Spleen (tissue), 11 donors: ENCODE results near the gene ANKRD11. TPM values are rescaled to one million over a fixed set of nuclear protein-coding genes. Genes with fewer than 3 reads are reported as not detected.
"Not testable (repeated sequence)": the region's sequence is repeated elsewhere in the genome, so short reads cannot be mapped to it uniquely, and the experiment has no call there.

Experiments
- DNase-seq: peaks from one replicate; pipeline ENCODE4 v3.0.0-alpha.2; 2020
- H3K27ac ChIP-seq, 8 donors: fragments of 200-600 bp; sonication (generic) in 7 of 8; 1 replicate in 4 of 8; 2 replicates in 4 of 8; pipeline versions ENCODE4 v1.5.0 to v1.8.0; 2016 to 2021; ENCODE audit warnings: inconsistent platforms in 4 of 8, mild to moderate bottlenecking in 4 of 8, moderate library complexity in 1 of 8
- H3K27me3 ChIP-seq, 7 donors: fragments of 200-600 bp; sonication (generic) in 6 of 7; replicated peaks in 1 of 7; 1 replicate in 4 of 7; 2 replicates in 3 of 7; pipeline versions ENCODE4 v1.5.0 to v1.8.0; 2016 to 2021; ENCODE audit warnings: inconsistent platforms in 3 of 7, mild to moderate bottlenecking in 1 of 7
- H3K36me3 ChIP-seq, 6 donors: fragments of 200-600 bp; sonication (generic) in 5 of 6; 1 replicate in 4 of 6; 2 replicates in 2 of 6; pipeline versions ENCODE4 v1.5.0 to v1.8.0; 2016 to 2021; ENCODE audit warnings: inconsistent platforms in 2 of 6
- H3K4me1 ChIP-seq, 6 donors: fragments of 200-600 bp; sonication (generic) in 5 of 6; 1 replicate in 3 of 6; 2 replicates in 3 of 6; pipeline versions ENCODE4 v1.5.0 to v1.8.0; 2016 to 2021; ENCODE audit warnings: inconsistent platforms in 3 of 6
- H3K4me3 ChIP-seq, 8 donors: fragments of 200-600 bp; sonication (generic) in 7 of 8; 1 replicate in 4 of 8; 2 replicates in 4 of 8; pipeline versions ENCODE4 v1.5.0 to v1.8.0; 2016 to 2021; ENCODE audit warnings: inconsistent platforms in 4 of 8, mild to moderate bottlenecking in 4 of 8, moderate library complexity in 2 of 8
- H3K9me3 ChIP-seq, 8 donors: fragments of 200-600 bp; sonication (generic) in 7 of 8; 1 replicate in 4 of 8; 2 replicates in 4 of 8; pipeline versions ENCODE4 v1.5.0 to v1.8.0; 2016 to 2021; ENCODE audit warnings: inconsistent platforms in 4 of 8
- POLR2A ChIP-seq, 3 donors: fragments of 450-650 bp; IDR thresholded peaks; one replicate each; pipeline ENCODE4 v1.5.1; 2017; ENCODE audit warnings: antibody characterized with exemption in 3 of 3, mild to moderate bottlenecking in 1 of 3
- POLR2AphosphoS5 ChIP-seq, 3 donors: sonication (generic); formaldehyde crosslinking; IDR thresholded peaks; one replicate each; pipeline ENCODE4 v1.5.1; 2017; ENCODE audit warnings: antibody characterized with exemption in 3 of 3
- WGBS, 5 donors: extraction: QIAGEN DNeasy Blood & Tissue Kit in 3 of 5; methylation state at CpG; one replicate each; pipeline versions ENCODE4 v1.1.5 to v1.1.7; 2013 to 2018; 5-methylcytosine and 5-hydroxymethylcytosine counted together
- intact Hi-C: fragments of 100-400 bp; cut with DNase I; formaldehyde crosslinking; loops from one replicate; pipeline ENCODE4 v1.15.0; 2023; ENCODE audit warnings: low total_unique reads
- polyA plus RNA-seq, 3 donors: library from polyadenylated mRNA; stranded (reverse); fragments of 200-250 nt; gene quantifications; one replicate each; pipeline ENCODE4 v1.2.1, GENCODE V29; 2013
- total RNA-seq, 7 donors: library from RNA; depleted of rRNA in 3 of 7; stranded (reverse); fragments of >200 nt in 3 of 7; fragmentation: NEBNext Ultra II Directional in 4 of 7; extraction: Animal tissue kit (Norgen Biotek cat#: 25700) in 4 of 7; gene quantifications; one replicate each; pipeline versions ENCODE4 v1.1.0 to v1.2.1, GENCODE V29; 2016 to 2021
- TF ChIP-seq, protein P1 (sequence below), 11 experiments: fragments of 200-600 bp in 7 of 11; fragments of 450-650 bp in 4 of 11; sonication (generic) in 4 of 11; IDR thresholded peaks in 8 of 11; conservative IDR thresholded peaks in 3 of 11; 1 replicate in 7 of 11; 2 replicates in 4 of 11; pipeline versions ENCODE4 v1.4.0 to v1.8.0; 2016 to 2021; ENCODE audit warnings: antibody characterized with exemption in 11 of 11, inconsistent platforms in 4 of 11, mild to moderate bottlenecking in 1 of 11
- donor health status: healthy with polysubstance abuse.
- donor health status: DM: no; HTN: no; CAD: no; lungs with moderate emphysema.
- donor health status: DM: no; HTN: no; CAD: no.
- donor health status: Bipolar disorder and iron deficiency.
- donor health status: healthy.
- donor health status: DM: no; HTN: no; CAD: no.
- donor health status: DM: yes; HTN: yes; CAD: no.

Gene ANKRD11
- total and polyA plus RNA-seq, 10 donors, result 29.0 to 203 (median 128) TPM

DNA sequence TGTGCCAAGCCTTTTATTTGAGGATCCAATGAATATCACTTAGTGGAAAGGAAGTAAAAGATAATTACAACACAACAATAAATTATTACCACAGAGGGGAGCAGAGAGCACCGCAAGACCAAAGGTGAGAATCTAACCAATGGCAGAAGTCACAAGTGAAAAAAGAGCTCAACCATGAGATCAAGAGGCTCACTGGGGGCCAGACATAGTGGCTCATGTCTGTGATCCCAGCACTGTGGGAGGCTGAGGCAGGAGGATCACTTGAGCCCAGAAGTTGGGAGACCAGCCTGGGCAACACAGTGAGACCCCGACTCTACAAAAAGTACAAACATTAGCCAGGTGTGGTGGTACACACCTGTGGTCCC, 17.7 kb downstream of the ANKRD11 start:
- Histone ChIP-seq H3K4me3 (no peak overlapping the region), H3K27me3 (no peaks in the 10 kb centered on the region), H3K27ac (peak overlapping the region in 2 of 8 donors; percentile 5 to 59), H3K4me1 (peaks cover 39 to 99% (median 90%) of the 10 kb centered on the region in 6 donors), H3K36me3 (peaks cover 0 to 12% (median 0%) of the 10 kb centered on the region in 6 donors), H3K9me3 (no peaks in the 10 kb centered on the region)
- intact Hi-C loops, result no loop called here
- TF ChIP-seq POLR2AphosphoS5 (IDR thresholded peaks at IDR 0.05) (no peak), POLR2A (IDR thresholded peaks at IDR 0.05) (no peak)
- TF ChIP-seq, protein P1, sequence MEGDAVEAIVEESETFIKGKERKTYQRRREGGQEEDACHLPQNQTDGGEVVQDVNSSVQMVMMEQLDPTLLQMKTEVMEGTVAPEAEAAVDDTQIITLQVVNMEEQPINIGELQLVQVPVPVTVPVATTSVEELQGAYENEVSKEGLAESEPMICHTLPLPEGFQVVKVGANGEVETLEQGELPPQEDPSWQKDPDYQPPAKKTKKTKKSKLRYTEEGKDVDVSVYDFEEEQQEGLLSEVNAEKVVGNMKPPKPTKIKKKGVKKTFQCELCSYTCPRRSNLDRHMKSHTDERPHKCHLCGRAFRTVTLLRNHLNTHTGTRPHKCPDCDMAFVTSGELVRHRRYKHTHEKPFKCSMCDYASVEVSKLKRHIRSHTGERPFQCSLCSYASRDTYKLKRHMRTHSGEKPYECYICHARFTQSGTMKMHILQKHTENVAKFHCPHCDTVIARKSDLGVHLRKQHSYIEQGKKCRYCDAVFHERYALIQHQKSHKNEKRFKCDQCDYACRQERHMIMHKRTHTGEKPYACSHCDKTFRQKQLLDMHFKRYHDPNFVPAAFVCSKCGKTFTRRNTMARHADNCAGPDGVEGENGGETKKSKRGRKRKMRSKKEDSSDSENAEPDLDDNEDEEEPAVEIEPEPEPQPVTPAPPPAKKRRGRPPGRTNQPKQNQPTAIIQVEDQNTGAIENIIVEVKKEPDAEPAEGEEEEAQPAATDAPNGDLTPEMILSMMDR (IDR thresholded peaks at IDR 0.05 in 8 of 11, conservative IDR thresholded peaks at IDR 0.05 in 3 of 11), result no peak
- WGBS, 5 donors, result 59 to 85% (median 76%) methylated on average over 2 of the region's 2 CpGs
- DNase-seq, result peak; percentile 25

DNA sequence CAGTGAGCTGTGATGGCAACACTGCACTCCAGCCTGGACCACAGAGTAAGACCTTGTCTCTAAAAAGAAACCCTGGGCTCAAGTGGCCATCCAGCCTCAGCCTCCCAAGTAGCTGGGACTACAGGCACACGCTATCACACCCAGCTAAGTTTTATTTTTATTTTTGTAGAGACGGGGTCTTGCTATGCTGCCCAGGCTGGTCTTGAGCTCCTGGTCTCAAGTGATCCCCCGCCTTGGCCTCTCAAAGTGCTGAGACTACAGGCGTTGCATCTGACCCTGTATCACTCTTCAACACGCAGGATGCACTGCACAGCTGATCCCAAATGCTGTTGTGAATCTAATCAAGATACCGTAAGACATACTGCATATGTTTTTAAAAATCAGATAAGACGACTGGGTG, 23.0 kb downstream of the ANKRD11 start:
- no peak for TF ChIP-seq POLR2AphosphoS5 (IDR thresholded peaks at IDR 0.05)
- H3K4me3 ChIP-seq, result no peak overlapping the region
- peak; percentile 18 for DNase-seq
- no peaks in the 10 kb centered on the region for H3K27me3 ChIP-seq
- intact Hi-C loops, result no loop called here
- WGBS, 5 donors, result 83 to 93% (median 89%) methylated on average over 7 of the region's 7 CpGs
- peaks cover 14 to 95% (median 72%) of the 10 kb centered on the region in 6 donors for H3K4me1 ChIP-seq
- no peaks in the 10 kb centered on the region for H3K9me3 ChIP-seq
- H3K27ac ChIP-seq, result no peak overlapping the region
- peaks cover 0 to 24% (median 0%) of the 10 kb centered on the region in 6 donors for H3K36me3 ChIP-seq

DNA sequence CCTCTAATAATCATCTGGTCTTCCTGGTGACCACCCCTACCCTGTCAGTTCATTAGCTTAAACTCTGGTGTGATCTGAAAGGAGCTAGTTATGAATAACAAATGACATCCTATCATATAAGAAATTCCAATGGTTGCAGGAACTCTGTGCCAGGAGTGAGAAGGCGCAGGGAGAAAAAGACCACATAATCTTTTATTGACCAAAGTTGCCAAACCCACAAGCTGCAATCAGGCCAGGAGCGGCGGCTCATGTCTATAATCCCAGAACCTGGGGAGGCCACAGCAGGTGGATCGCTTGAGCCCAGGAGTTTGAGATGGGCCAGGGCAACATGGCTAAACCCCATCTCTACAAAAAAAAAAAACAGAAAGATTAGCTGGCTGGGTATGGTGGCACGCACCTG, 23.4 kb downstream of the ANKRD11 start:
- TF ChIP-seq, protein P1 (IDR thresholded peaks at IDR 0.05 in 8 of 11, conservative IDR thresholded peaks at IDR 0.05 in 3 of 11), result no peak
- no peak for TF ChIP-seq POLR2A (IDR thresholded peaks at IDR 0.05)
- TF ChIP-seq POLR2AphosphoS5 (IDR thresholded peaks at IDR 0.05), result no peak
- 90 to 100% (median 96%) methylated on average over 5 of the region's 5 CpGs for WGBS, 5 donors
- intact Hi-C loops, result no loop called here
- Histone ChIP-seq H3K27me3 (no peaks in the 10 kb centered on the region), H3K4me3 (no peak overlapping the region), H3K36me3 (peaks cover 0 to 24% (median 0%) of the 10 kb centered on the region in 6 donors), H3K4me1 (peaks cover 13 to 91% (median 67%) of the 10 kb centered on the region in 6 donors), H3K9me3 (no peaks in the 10 kb centered on the region), H3K27ac (no peak overlapping the region)
- peak; percentile 35 for DNase-seq

DNA sequence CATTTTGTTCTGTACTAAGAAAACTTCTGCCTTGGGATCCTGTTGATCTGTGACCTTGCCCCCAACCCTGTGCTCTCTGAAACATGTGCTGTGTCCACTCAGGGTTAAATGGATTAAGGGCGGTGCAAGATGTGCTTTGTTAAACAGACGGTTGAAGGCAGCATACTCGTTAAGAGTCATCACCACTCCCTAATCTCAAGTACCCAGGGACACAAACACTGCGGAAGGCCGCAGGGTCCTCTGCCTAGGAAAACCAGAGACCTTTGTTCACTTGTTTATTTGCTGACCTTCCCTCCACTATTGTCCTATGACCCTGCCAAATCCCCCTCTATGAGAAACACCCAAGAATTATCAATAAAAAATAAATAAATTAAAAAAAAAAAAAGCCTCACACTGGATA, 27.0 kb downstream of the ANKRD11 start:
- H3K27ac ChIP-seq, H3K4me3 ChIP-seq, intact Hi-C loops, DNase-seq, H3K27me3 ChIP-seq, H3K9me3 ChIP-seq: not testable (repeated sequence)
- peaks cover 0 to 18% (median 0%) of the 10 kb centered on the region in 6 donors for H3K36me3 ChIP-seq
- peaks cover 9 to 93% (median 54%) of the 10 kb centered on the region in 6 donors for H3K4me1 ChIP-seq
- 51 to 65% (median 54%) methylated on average over 4 to 5 of the region's 5 CpGs for WGBS, 5 donors

DNA sequence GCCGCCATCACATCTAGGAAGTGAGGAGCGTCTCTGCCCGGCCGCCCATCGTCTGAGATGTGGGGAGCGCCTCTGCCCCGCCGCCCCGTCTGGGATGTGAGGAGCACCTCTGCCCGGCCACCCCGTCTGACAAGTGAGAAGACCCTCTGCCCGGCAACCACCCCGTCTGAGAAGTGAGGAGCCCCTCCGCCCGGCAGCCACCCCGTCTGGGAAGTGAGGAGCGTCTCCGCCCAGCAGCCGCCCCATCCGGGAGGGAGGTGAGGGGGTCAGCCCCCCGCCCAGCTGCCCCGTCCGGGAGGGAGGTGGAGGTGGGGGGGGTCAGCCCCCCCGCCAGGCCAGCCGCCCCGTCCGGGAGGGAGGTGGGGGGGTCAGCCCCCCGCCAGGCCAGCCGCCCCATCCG, 27.7 kb downstream of the ANKRD11 start:
- peak in 1 of 3 donors; percentile 19 for TF ChIP-seq POLR2AphosphoS5 (IDR thresholded peaks at IDR 0.05)
- H3K27me3 ChIP-seq, DNase-seq, H3K4me3 ChIP-seq, intact Hi-C loops, H3K27ac ChIP-seq, H3K9me3 ChIP-seq: not testable (repeated sequence)
- H3K4me1 ChIP-seq, result peaks cover 9 to 91% (median 51%) of the 10 kb centered on the region in 6 donors
- WGBS, 5 donors, result 80 to 100% (median 93%) methylated on average over 2 to 30 of the region's 30 CpGs
- peaks cover 0 to 11% (median 0%) of the 10 kb centered on the region in 6 donors for H3K36me3 ChIP-seq

DNA sequence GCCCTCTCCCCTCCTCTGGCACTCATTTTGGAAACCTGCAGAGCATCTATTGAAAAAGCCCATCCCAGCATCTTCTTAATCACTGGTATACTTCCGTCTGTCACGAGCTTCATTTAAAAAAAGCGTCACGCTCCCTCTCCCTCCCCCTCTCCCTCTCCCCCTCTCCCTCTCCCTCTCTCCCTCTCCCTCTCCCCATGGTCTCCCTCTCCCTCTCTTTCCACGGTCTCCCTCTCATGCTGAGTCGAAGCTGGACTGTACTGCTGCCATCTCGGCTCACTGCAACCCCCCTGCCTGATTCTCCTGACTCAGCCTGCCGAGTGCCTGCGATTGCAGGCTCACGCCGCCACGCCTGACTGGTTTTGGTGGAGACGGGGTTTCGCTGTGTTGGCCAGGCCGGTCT, 28.5 kb downstream of the ANKRD11 start:
- 77 to 96% (median 91%) methylated on average over 9 to 15 of the region's 15 CpGs for WGBS, 5 donors
- not testable (repeated sequence) for H3K27me3 ChIP-seq

More for the DNA sequence above, 28.5 kb downstream of the ANKRD11 start:
- intact Hi-C loops, DNase-seq, H3K9me3 ChIP-seq, H3K4me3 ChIP-seq, H3K36me3 ChIP-seq, H3K27ac ChIP-seq: not testable (repeated sequence)
- H3K4me1 ChIP-seq, result peaks cover 9 to 90% (median 46%) of the 10 kb centered on the region in 6 donors
